ENCODE measurements around the gene COL20A1. TPM values are rescaled to one million over a fixed set of nuclear protein-coding genes. Genes with fewer than 3 reads are reported as not detected.
A peak's percentile ranks its signal among the peaks of the same experiment; 100 is the strongest.

Gene COL20A1
- total and polyA plus RNA-seq, 2 of the 13 experiments (the other 11 are each of a cell fraction or from before 2014, with no cell fraction given) = not detected

- TF ChIP-seq CBX1 (IDR thresholded peaks at IDR 0.05; ENCODE audit: low read depth) = no peak
- no peak for TF ChIP-seq RAD21 (CRISPR knock-in tag; IDR thresholded peaks at IDR 0.05)
- TF ChIP-seq GMEB2 (CRISPR knock-in tag; IDR thresholded peaks at IDR 0.05; ENCODE audit: low read depth) = no peak
- TF ChIP-seq RFXAP (CRISPR knock-in tag; IDR thresholded peaks at IDR 0.05; ENCODE audit: borderline replicate concordance) = 0 out of 2 replicates have a peak, but pooled peaks have one; percentile 14
- TF ChIP-seq ZNF530 (CRISPR knock-in tag; IDR thresholded peaks at IDR 0.05; ENCODE audit: low read depth) = no peak
- TF ChIP-seq LRRFIP1 (CRISPR knock-in tag; conservative IDR thresholded peaks at IDR 0.05) = no peak
- TF ChIP-seq ZNF512B (CRISPR knock-in tag; IDR thresholded peaks at IDR 0.05; ENCODE audit: borderline replicate concordance) = no peak
- peak; percentile 20; the same call in 1 of the 2 replicates for TF ChIP-seq ZNF891 (CRISPR knock-in tag; IDR thresholded peaks at IDR 0.05)
- no peak for TF ChIP-seq ZNF207 (IDR thresholded peaks at IDR 0.05; ENCODE audit: borderline replicate concordance)
- TF ChIP-seq ZNF407 (CRISPR knock-in tag; IDR thresholded peaks at IDR 0.05; ENCODE audit: not compliant biosample characterization) = peak; percentile 81
These were observed 18.4 kb upstream of the COL20A1 start (continued) for GRCh38 chr20:63274381-63275228.
